Fibroblast of skin of right quadriceps (primary cell): ENCODE results near the gene CACNA1D.
A peak's percentile ranks its signal among the peaks of the same experiment; 100 is the strongest.

Source experiments
- DNase-seq: peaks from one replicate; pipeline ENCODE4 v3.0.0-alpha.2; 2013

CACNA1D gene

GRCh38 chr3:53795789-53796560 lies 301.6 kb downstream of the CACNA1D start:
- no peak for DNase-seq

- DNase-seq: no peak
These were observed 303.7 kb downstream of the CACNA1D start for GRCh38 chr3:53798144-53798543.

- DNase-seq: no peak
These were observed 305.0 kb downstream of the CACNA1D start for GRCh38 chr3:53799338-53799865.

- no peak for DNase-seq
These were observed 305.9 kb downstream of the CACNA1D start for GRCh38 chr3:53800041-53800906.

GRCh38 chr3:53801319-53801718 lies 306.9 kb downstream of the CACNA1D start:
- DNase-seq: no peak

GRCh38 chr3:53802256-53802880 lies 308.0 kb downstream of the CACNA1D start:
- DNase-seq: no peak

- no peak for DNase-seq
These were observed 308.9 kb downstream of the CACNA1D start for GRCh38 chr3:53803124-53803815.

GRCh38 chr3:53803816-53804695 lies 309.6 kb downstream of the CACNA1D start:
- DNase-seq: peak; percentile 47

- DNase-seq: peak; percentile 91
These were observed 310.5 kb downstream of the CACNA1D start for GRCh38 chr3:53804697-53805462.

GRCh38 chr3:53805463-53806159 lies 311.2 kb downstream of the CACNA1D start:
- no peak for DNase-seq

- peak; percentile 86 for DNase-seq
These were observed 312.0 kb downstream of the CACNA1D start for GRCh38 chr3:53806182-53807116.

- DNase-seq: no peak
These were observed 312.9 kb downstream of the CACNA1D start for GRCh38 chr3:53807117-53807810.

- no peak for DNase-seq
These were observed 314.1 kb downstream of the CACNA1D start for GRCh38 chr3:53808496-53808895.

GRCh38 chr3:53809267-53809666 lies 314.9 kb downstream of the CACNA1D start:
- no peak for DNase-seq

GRCh38 chr3:53809764-53810400 lies 315.5 kb downstream of the CACNA1D start:
- DNase-seq: no peak

GRCh38 chr3:53811143-53811927 lies 316.9 kb downstream of the CACNA1D start:
- no peak for DNase-seq

- DNase-seq: no peak
These were observed 318.0 kb downstream of the CACNA1D start for GRCh38 chr3:53812434-53812833.
